DMS153 treated with DMSO at 0.1 percent for 48 hours (cell line): ENCODE results near the gene ANXA4.
"Not testable (repeated sequence)": the region's sequence is repeated elsewhere in the genome, so short reads cannot be mapped to it uniquely, and the experiment has no call there.

Experiments
- DNase-seq: peaks from one replicate; lab custom pipeline; 2025; ENCODE audit not compliant: unreplicated experiment; lab: John Stamatoyannopoulos, UW

ANXA4 gene

DNA sequence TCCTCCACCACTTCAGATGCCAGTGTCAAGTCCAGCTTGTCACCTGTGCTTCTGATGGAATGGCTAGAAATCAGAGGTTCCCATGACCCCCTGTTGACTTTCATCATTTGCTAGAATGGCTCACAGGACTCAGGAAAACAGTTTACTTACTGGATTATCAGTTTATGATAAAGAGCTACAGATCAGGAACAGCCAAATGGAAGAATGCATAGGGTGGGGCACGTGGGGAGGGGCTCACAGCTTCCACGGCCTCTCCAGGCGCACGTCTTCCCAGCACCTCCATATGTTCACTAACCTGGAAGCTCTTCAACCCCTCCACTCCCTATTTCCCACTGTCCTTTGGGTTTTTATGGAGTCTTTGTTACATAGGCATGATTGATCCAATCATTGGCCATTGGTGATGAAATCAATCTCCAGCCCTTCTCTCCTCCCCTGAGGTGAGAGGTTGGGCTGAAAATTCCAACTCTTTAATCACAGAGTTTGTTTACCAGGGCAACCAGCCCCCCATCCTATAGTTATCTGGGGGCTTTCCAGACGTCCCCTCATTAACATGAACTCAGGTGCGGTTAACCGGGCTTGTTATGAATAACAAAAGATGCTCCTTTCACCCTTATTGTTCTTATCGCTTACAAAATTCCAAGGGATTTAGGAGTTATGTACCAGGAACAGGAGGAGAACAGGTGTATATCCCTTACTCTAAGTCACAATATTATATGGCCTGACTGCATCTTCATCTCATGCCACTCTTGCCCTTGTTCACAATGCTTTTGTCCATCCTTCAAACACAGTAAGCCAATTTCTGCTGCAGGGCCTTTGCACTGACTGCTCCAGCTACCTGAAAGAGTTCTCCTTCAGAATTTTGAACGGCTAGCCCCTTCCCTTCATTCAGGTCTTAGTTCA lies 35.2 kb downstream of the ANXA4 start:
- DNase-seq, result no peak

DNA sequence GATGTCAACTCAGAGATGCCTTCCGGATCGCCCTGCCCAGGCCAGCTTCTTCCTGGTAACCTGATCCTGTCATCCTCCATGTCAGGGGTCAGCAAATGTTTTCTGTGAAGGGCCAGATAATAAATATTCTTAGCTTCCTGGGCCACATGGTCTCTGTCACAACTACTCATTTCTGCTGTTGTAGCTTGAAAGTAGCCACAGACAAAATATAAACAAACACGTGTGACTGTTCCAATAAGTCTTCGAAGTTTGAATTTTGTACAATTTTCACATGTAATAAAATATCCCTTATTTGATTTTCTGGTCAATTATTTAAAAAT lies 35.8 kb downstream of the ANXA4 start:
- no peak for DNase-seq

DNA sequence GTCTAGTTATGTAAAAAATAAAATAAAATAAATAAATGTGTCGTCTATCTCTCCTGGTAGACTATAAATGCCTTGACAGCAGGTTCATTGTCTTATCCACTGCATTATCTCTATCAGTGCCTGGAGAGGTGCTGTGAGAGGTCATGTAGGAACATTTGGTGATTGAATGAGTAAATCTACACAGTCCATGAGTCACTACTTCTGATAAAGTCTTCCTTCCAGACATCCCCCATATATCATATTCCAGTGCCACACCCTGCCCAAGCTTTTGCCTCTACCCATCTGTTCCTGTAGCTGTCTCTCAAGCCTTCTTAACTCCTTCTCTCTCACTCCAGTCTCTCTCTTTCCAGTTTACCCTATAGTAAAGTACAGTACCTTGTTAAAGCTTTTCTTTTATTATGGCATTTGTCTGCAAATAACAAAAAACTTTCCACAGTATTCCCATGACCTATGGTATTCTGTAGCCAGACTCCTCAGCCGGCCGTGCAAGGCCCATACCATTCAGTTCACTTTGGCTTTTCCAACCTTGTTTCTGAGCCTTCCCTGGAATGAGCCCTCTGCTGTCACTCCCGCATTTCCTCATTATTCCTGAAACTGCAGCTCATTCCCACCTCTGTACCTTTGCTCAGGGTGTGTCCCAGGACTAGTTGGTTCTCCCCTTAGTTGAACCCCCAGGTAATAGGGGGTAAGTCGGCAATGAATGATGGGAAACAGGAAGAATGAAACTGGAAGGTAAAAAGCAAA lies 37.5 kb downstream of the ANXA4 start:
- no peak for DNase-seq

DNA sequence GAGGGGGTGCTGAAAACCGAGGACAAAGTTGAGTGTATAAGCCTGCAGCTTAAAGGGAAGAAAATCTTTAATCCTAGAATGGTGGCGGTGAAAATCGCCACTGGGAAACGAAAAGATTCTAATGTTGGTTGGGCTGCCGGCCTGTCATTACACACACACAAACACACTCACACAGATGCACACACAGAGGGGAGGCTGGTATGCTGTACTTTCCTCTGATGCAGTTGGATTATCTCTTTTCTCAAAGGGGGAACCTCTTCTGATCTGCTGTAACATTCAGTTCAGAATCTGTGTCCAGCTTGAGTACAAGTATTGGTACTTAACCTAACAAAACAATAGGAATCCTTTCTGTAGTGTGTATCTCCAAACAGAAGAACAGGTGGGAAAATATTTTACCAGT lies 39.0 kb downstream of the ANXA4 start:
- DNase-seq, result no peak

DNA sequence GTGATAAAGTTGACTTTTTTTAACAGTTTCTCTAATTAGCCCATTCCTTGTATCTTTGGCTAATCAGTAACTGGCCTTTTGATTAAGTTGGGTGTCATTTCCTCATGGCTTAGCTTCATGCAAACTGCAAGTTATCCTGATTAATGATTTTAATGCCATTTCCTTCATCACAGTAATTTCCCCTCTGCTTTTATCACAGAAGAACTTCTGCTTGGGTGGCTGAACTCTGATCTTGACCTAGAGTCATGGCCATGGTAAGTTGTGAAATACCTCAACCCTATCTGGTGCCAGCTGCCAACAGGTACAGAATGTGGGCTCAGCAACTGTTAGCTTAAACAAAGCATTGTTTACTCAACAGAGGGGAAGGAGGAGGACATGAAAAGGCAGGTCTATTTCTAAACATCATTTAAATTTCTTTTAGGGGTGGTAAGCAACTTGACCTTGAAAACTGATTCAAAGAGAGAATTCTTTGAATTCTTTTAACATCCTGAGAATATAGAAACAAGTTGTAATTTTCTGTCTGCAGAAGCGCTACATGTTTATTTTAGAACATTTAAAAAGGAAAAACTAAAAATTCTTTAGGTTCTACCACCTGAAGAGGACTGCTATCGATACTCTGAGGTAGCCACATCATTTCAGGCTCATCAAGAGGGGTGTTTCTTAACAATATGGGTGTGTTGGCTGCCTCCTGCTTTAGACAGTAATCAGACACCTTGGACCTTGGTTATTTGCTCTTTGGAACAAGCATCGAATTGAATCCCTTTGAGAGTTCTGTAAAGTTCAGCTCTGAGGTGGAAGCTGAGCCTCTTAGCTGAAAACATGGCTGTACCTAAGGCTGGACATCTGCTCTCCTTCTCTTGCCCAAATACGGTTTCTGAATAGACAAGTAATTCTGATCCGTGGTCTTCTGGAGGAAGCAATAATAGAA lies 39.7 kb downstream of the ANXA4 start:
- peak; percentile 68 for DNase-seq

DNA sequence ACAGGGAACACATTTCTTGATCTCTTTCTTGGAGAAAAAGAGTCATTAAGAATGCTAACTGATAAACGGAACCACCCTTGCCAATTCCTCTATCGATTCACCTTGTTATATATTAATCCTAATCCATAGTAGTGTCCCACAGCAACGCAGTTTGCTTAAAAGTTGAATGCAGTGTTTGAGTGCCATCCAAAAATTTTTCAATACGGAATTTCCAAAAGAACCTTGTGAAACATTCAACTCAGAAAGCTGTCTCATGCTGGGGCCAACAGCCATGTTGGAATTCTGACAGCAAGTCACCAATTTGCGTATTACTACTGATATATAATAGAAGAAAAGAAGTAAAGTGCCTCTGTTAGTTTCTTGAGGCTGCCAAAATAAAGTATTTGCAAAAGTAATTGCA lies 42.3 kb downstream of the ANXA4 start:
- DNase-seq, result no peak

DNA sequence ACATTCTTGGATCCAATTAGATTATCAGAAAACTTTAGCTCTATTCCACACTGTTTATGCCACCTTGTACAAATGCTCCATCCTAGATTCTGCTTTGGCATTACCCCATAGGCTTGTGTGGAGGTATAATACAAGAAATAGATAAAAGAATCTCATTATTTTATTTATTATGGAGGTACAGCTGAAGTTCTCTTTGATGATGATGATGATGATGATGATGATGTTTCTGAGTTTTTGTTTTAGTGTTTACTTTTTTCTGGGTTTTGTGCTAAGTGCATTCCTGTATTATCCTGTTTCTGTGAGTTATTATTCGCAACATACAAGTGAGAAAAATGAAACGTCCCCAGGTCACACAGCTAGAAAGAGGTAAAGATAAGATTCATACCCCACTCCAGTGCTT lies 43.4 kb downstream of the ANXA4 start:
- no peak for DNase-seq

DNA sequence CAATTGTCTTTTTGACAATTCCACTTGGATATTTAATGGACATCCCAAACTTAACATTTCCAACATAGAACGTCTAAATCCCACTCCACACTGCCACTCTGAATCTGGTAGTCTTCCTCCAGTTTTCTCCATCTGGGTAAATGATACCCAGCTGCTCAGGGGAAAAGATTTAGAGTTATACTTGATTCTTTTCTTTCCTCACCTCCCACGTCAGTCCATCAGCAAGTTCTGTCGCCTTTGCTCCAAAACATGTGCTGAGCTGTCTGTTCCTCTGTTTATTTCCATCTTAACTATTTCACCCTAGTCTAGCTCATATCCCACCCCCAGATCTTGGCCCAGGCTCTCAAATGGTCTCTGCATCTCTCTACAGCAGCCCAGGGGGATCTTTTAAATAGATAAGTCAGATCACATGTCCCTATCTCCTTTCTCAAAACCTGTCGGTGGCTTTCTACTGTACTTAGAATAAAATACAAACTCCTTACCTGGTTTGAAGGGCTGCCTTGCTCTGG lies 44.2 kb downstream of the ANXA4 start:
- no peak for DNase-seq

DNA sequence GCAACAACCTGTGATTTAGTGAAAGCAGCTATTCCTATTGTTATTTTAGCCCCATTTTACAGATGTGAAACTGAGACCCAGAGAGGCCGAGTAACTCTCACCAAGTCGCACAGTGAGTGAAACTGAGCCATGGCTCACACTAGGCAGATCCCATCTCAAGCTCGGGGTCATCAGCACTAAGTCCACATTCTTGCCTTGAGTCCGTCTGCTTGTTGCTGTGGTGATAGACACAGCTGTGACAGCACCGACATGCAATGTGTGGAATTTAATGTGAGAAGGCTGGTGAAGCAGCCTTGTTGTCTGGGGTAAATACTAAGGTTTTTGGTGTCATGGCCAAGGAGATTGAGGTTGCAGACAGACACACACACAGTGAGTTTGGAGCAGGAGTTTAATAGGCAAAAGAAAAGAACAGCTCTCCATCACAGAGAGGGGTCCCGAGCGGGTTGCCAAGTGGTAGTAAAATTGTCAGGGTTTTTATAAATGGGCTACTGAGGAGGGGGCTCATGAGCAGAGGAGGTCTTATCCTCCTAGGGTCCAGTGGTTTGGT lies 47.3 kb downstream of the ANXA4 start:
- DNase-seq, result no peak

DNA sequence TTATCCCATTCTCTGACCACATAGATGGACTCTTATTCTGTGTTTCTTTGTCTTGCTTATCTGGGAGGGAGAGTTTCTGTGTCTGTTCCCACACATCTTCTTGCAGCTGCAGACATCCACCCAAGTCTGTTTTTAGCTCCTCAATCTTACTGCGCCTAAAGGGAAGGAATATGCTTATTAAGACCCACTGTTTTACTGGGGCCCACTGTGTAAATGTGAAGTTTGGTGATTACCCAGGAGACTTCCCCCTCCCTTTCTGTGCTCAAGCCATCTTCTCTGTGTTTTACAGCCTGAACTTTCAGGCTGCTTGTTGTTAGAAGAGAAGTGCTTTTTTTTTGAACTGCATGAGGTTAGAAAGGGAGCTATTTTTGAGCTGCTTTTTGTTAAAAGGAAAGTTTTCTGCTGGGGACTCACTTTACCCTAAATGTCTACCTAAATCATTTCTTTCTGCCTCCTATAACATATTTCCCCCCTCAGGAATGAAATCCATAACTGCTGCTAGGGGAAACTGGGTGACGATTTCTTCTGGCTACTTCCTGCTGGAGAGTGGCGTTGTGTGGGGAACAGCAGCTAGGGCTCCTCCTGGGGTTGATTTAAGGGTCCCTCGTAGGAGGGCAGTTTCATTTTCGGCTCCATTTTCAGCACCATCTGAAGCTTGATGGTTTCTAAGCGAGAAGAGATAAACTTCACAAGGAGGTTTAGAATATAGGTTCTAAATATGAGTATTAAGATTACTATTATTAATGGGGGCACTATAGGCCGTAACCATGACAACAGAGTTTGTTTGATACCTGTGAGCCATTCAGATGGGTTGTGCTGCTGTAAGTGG lies 48.1 kb downstream of the ANXA4 start:
- no peak for DNase-seq

DNA sequence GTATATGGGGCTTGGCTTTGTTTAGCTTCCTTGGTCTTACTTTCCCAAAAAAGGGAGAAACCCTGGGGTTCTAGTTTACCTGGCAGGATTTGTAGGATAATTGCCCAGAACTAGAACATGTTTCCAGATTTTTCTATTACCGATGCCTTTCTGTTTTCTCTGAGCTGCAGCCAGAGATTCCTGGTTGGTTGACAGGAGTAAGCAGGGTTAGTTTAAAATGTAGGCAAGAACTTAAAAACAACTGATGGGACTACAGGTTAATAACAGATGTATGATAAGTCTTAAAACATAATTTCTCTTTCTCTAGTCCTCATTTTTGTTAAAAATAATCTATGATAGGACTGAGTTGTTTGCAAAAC lies 48.6 kb downstream of the ANXA4 start:
- DNase-seq, result no peak

DNA sequence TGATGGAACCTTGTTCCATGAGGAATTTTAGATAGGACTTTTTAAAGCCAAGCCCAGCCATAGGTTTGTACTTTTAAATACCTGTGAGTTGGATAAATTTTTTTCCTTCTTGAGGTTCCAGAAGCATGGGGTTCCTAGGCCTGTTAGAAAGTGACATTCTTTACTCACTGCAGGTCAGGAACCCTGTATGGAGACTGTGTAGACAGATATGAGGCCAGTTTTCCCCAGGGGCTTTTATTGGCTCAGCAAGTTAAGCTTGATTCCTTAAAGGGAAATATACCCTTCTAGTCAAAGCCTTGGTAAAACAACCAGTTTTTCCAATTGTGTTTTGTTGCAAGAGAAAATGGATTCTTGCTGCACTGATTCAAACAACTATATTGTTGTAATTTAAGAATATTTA lies 49.1 kb downstream of the ANXA4 start:
- DNase-seq, result no peak

DNA sequence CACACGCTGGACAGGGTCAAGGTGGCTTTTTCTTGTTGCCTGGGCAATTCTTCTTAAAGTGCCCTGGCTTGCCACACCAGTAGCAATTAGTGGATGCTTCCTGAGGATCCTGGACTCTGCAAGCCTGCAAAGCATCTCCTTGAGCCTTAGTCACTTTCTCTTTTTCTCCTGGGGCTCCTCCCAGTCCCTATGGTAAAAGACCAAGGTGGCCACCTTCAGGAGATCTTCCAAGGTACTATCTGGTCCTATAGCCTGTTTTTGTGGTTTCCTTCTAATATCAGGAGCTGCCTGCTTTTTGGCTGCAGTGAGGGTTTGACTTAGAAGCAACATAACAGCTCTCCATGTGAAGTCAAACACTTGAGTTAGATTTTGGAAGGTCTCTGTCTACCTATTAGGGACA lies 54.2 kb downstream of the ANXA4 start:
- DNase-seq, result no peak

DNA sequence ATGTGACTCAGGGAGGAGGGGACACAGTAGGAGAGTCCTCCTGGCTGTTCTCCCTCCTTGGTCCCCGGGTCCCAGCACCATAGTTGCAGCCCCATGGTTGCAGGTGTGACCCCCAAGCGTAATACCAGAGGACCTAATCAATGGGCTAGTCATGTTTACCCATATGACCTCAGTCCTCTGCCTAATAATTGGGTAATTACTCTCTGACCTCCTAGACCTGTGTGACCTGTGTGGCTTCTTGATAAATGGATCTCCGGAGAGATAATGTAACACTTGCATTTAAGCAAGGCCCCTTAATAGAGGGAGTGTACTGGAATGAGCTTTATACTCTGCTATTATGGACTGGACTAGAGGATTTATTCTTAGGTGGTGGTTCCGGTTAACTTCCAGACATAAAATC lies 55.3 kb downstream of the ANXA4 start:
- DNase-seq, result no peak

DNA sequence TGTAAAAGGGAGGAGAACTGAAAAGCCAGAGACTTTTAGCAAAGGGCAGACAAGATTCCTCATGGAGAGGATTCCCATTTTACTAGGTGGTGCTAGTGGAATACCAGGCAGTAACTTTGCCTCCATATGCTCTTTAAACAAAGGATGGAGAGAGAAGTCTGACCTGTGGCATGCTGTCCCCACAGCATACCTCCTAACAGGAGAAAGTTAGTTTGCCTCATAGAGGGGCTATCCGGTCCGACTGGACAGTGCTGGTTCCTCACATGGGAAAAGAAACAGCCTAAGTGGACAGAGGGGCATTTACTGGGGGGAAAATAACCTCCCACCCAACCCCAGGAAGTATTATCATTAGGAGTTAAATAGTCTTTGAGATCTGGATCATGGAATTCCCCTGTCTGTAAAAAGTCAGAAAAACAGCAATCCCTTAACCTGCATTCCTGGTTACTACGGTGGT lies 55.9 kb downstream of the ANXA4 start:
- DNase-seq, result no peak

DNA sequence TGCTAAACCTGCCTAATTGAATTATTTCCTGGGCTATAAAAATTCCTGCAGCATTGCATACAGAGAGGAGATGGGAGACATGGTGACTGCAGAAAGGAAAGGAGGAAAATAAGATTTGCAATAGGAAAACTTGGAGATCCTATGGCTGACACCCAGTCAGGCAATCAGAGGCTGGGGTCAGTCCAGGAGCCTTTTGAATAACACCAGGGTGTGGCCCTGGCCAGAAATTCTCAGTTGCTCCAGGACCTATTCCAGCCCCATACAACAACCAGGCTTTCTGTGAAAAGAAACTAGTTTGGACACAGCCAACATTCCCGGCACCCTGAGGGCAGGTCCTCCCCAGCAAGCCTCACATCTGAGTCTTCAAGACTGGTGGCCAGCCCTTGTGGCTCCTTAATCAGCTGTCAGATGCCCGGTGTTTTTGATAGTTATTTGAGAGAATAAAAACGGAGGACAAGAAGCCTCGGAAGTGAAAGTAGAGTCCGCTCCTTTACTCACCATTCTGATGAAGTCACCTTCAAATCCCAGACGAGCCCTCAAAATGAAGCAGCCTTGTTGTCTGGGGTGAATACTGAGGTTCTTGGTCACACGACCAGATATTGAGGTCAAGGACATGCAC lies 56.5 kb downstream of the ANXA4 start:
- no peak for DNase-seq

DNA sequence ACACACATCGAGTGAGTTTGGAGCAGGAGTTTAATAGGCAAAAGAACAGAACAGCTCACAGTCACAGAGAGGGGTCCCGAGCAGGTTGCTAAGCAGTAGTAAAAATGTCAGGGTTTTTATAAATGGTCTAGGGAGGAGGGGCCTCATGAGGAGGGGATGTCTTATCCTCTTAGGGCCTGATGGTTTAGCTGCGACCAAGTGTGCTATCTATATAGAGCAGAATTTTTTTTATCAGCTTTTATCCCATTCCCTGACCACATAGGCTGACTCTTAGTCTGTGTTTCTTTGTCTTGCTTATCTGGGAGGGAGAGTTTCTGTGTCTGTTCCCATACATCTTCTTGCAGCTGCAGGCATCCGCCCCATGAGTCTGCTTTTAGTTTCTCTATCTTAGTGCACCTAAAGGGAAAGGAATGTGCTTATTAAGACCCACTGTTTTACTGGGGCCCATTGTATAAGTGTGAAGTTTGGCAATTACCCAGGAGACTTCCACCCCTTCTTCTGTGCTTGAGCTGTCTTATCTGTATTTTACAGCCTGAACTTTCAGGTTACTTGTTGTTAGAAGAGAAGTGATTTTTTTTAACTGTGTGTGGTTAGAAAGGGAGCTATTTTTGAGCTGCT lies 57.1 kb downstream of the ANXA4 start:
- no peak for DNase-seq

DNA sequence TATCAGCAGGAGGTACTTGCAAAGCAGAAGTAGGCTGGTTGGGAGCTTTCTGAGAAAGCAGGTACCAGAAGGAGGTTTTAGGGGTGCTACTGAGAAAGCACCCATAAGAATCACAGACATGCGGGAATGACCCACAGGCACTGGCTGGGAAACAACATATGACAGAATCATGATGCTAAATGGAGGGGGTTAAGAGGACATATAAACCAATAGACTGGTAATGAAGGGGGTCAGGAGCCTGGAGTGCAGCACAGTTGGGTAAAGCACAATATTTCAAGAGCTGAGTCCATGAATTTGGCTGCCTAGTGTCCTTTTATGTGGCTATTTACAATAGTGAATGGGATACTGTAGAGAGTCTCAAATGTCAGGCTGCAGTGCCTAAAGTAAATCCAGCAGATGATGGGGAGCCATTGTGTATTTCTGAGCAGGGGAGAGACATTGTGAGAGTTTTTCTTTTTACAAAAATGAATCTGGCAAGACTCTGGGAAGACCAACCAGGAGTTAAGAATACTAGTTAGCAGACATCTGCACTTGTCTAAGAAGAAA lies 59.9 kb downstream of the ANXA4 start:
- DNase-seq, result peak; percentile 19

DNA sequence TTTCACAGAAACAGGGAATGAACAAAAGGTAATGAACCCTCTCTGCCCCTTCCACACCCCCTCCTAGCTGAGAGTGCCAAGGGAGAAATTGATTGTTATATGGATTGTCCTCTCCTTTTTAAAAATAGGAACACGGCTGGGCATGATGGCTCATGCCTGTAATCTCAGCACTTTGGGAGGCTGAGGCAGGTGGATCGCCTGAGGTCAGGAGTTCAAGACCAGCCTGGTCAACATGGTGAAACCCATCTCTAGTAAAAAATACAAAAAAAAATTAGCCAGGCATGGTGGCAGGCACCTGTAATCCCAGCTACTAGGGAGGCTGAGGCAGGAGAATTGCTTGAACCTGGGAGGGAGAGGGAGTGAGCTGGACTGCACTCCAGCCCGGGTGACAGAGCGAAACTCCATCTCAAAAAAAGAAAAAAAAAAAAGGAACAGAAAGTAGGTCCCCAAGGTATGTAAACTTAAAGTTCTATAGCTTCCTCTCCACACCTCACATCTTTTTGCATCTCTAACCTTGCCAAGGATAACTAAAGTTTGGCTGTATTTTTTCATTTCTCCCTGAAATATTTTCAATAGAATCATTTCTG lies 60.9 kb downstream of the ANXA4 start:
- DNase-seq, result not testable (repeated sequence)
